HK-2 (cell line): Measurements from ENCODE around the gene JSRP1.

Experiments used
- DNase-seq: peaks from one replicate; pipeline ENCODE4 v3.0.0-alpha.2; 2018; ENCODE audit not compliant: unreplicated experiment

JSRP1 gene

DNA sequence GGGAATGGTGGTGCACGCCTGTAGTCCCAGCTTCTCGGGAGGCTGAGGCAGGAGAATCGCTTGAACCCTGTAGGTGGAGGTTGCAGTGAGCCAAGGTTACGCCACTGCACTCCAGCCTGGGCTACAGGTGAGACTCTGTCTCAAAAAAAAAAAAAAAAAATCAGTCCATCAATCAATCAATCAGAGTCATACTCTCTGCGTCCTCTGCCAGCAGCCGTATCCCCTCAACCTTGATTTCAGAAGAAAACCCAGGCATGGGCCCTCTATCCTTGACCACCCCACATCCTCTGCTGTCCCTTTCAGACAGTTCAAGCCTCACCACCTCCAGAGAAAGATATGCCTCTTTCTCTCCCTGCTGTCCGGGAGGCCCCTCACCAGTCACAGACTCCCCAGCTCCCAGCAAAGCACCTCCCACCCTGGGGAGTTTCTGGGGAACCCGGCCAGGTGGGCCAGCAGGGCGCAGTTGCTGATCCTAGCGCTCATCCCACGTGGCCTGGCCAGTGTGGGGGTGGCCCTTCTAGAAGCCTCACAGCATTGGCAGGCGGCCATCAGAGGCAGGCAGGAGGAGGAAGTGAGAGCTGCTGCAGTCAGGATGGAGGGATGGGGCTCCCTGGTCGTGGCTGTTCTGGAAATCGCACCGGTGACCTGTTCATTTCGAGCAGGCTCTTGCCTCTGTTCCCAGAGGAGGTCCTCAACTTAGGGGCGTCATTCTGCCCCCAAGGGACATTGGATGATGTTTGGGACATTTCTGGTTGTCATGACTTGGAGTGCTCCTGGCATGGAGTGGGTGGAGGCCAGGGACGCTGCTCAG, 10.2 kb upstream of the JSRP1 start:
- DNase-seq = no peak

DNA sequence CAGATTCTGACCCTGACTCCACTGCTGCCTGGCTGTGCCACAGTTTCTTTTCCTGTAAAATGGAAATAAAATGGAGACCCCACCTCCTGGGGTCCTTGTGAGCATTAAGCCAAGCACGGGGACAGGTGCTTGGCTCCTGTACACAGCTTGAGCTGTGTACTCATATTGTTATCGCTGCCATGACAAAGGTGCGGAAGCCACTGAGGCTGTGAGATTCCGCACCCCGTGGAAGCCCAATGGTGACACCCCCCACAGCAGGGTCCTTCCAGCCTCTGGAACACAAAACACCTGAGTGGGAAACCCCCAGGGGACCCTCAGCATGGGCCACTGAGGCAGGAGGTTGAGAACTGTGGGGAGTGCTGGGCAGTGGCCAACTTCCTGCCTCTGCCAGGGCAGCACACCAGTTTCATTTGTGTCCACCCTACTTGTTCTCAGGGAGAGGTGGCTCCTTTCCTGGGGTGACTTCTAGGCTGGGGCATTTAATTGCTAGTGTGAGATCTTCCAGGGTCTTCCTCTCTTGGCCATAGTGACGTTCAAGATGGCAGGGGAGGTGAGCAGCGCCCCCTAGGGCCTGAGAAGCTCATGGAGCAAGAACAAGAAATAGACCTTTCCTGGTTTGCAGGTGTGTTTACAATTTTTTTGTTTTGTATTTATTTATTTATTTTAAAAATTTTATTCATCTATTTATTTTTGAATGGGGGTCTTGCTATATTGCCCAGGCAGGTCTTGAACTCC, 5.4 kb upstream of the JSRP1 start:
- no peak for DNase-seq

DNA sequence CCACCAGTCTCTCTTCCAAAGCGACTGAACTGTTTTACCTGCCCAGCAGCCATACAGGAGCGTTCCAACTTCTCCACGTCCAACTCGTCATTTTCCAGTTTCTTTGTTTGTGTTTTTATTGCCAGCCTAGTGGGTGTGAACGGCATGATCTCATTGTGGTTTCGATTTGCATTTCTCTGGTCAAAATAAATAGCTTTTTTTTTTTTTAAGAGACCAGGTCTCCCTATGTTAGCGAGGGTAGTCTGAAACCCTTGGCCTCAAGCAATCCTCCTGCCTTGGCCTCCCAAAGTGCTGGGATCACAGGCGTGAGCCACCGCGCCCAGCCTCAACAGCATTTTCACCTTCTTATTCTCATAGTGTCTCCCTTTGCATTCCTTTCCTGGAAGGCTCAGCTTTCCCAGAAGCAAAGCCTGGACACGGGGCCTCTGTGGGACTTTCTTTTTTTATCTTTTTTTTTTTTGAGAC, 4.2 kb upstream of the JSRP1 start:
- DNase-seq = no peak

DNA sequence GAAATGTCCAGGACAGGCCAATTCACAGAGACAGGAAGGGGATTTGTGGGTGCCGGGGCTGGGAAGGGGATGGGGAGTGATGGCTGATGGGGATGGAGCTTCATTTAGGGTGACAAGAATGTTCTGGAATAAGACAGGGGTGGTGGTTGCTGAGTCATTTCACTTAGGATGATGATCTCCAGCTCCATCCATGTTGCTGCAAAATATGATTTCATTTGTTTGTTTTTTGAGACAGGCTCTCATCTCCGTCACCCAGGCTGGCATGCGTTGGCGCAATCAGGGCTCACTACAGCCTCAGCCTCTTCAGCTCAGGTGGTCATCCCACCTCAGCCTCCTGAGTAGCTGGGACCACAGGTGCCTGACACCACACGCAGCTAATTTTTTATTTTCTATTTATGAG, 3.1 kb upstream of the JSRP1 start:
- no peak for DNase-seq

DNA sequence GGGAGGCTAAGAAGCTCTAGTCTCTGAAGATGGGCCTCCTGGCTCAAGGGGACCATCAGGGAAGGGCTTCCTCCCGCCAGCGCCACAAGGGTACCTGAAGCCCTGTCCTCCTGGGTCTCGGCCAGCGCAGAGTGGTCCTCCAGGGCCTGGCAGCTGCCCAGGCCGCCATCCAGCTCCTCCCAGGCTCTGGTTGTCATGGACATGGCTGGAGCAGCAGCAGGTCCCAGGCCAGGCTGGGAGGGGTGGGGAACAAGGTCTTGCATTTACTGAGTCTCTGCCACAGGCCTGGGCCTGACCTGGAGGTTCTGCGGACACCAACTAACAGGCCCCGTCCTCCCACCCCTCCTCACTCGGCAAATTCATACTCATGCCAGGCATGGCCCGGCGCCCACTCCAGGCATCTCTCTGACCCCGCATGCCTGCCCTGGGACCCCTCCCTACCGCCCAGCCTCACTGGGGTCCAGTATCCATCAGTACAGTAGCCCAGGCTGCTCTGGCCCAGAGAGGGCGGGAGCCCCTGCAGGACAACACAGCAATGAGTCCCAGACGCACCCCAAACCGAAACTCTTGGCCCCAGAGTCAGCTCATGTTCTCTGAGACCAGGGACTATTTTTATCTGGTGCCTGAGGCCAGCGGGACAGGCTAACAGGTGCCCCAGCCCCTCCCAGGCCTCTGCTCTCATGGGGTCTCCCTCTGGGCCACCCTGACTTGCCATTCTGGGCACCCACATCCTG, 938 bp downstream of the JSRP1 start:
- no peak for DNase-seq

DNA sequence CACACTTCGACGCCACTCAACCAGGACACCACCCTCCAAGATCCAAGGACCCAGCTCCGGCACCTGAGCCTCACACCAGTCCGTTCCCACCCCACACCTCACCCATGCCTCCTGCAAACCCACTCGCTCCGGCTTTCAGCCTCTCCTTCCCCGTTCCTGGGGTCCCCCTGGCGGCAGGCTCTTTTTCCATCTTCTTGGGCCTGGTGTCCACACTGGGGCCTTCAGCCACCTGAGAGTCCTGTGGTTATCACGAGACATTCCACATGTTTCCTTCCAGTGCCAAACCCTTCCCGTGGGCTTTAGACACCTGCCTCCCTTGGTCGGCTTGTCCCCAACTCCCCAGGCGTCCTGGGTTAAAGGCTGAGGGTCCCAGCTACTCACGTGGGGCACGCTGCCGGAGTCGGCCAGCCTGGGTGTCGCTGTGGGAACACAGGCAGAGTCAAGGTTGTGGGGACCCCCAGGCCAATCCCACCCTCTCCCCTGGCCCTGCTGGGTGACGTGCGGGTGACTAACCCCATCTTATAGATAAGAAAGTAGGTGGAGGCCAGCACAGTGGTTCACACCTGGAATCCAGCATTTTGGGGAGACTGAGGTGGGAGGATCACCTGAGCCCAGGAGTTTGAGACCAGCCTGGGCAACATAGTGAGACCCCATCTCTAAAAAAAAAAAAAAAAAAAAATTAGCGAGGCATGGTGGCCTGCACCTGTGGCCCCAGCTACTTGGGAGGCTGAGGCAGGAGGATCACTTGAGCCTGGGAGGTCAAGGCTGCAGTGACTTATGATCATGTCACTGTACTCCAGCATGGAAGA, 1.9 kb downstream of the JSRP1 start:
- no peak for DNase-seq

DNA sequence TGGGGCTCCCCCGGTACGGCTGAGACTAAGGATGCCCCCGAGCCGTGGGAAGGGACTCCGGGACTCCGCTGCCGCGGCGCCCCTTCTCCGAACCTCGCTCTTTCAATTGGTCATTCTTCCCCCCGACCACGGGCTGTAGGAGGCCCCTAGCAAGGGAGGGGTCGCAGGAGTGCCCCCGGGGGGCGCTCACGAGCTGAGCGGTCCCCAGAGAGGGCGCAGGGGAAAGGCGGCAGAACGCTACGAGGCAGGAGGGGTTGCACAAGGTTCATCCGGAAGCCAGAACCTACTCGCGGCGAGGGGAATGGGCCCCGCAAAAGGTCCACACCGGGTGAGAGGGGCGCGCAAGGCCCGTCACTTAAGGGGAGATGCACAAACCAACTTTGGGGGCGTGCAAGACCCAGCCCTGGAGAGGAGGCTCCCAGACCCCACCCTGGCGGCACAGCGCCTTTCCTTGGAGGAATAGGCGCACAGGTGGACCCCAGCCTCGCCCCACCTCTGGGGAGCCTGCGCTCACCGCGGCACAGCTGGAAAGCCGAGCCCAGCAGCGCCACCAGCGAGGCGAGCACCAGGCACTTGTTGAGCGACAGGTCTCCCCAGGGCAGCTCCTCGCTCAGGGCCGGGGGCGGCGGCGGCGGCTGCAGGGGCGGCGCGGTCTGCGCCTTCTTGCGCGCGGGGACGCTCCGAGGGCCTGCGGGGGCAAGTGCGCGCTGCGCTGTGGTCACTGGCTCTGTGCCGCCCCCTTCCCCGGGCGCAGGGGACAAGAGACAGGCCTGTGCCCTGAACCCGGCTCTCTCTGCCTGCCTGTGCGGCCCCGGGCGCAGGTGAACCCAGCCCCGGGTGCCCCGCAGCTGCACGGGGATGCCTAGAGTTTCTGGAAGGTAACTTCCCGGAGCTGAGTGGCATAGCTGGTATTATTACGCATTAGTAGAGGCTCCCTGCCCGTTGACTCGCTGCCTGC, 2.8 kb downstream of the JSRP1 start:
- no peak for DNase-seq

DNA sequence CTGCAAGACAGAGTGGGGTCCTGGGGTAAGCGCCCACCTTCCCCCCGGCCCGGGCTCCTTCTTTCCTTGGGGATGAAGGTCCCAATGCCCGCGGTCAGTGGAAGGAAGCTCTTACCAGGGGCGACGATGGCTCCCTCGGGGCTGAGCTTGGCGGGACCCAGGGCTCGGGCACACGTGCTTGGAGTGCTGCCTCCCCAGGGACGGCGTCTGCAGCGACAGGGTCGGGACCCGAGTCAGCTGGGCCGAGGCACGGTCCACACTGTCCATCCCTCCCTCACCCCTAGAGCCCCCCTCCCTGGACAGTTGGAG, 3.5 kb downstream of the JSRP1 start:
- no peak for DNase-seq

DNA sequence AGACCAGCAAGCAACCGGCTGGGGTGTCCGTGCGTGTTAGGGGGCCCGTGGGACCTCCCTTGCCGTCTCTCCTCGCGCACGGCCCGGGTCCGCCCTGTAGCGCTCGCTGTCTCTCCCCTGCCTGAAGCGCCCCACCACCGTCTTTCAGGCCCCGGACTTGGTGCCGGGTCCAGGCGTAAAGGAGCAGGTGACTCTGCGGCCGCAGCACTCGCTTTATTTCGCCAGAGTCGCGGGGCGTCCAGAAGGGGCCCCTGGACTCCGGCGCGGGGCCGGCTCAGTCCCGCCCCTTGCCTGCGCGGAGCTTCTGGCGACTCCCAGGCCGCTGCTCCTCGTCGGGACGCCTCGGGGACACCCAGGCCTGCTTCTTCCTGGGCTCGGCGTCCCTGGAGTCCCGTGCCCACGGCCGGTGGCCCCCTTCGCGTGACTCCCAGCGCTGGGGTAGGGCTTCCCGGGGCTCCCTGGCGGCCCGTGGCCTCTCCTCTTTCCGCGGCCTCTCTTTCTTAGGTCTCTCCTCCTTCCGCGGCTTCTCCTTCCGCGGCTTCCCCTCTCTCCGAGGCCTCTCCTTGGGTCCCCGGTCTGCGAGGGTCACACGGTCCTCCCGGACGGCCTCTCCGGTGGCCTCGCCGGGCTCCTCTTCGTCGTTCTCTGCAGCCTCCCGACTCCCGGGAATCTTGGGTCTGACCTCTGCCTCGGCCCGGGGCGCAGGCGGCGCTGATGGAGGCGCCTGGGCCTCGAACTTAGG, 4.0 kb downstream of the JSRP1 start:
- no peak for DNase-seq

DNA sequence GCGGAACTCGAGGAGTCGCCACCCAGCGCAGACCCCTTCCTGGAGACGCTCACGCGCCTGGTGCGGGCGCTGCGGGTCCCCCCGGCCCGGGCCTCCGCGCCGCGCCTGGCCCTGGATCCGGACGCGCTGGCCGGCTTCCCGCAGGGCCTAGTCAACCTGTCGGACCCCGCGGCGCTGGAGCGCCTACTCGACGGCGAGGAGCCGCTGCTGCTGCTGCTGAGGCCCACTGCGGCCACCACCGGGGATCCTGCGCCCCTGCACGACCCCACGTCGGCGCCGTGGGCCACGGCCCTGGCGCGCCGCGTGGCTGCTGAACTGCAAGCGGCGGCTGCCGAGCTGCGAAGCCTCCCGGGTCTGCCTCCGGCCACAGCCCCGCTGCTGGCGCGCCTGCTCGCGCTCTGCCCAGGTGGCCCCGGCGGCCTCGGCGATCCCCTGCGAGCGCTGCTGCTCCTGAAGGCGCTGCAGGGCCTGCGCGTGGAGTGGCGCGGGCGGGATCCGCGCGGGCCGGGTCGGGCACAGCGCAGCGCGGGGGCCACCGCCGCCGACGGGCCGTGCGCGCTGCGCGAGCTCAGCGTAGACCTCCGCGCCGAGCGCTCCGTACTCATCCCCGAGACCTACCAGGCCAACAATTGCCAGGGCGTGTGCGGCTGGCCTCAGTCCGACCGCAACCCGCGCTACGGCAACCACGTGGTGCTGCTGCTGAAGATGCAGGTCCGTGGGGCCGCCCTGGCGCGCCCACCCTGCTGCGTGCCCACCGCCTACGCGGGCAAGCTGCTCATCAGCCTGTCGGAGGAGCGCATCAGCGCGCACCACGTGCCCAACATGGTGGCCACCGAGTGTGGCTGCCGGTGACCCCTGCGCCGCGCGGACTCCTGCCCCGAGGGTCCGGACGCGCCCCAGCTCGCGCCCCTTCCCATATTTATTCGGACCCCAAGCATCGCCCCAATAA, 4.8 kb downstream of the JSRP1 start:
- no peak for DNase-seq

DNA sequence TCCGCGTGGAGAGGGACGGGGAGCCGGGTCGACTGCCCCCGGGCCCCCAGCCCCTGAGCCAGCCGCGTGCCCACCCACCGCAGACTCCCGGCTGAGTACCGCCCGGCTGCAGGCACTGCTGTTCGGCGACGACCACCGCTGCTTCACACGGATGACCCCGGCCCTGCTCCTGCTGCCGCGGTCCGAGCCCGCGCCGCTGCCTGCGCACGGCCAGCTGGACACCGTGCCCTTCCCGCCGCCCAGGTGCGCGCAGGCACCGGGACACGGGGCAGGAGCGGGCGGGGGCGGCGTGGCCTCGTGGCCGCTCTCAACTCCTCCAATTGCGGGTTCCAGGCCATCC, 5.5 kb downstream of the JSRP1 start:
- no peak for DNase-seq

DNA sequence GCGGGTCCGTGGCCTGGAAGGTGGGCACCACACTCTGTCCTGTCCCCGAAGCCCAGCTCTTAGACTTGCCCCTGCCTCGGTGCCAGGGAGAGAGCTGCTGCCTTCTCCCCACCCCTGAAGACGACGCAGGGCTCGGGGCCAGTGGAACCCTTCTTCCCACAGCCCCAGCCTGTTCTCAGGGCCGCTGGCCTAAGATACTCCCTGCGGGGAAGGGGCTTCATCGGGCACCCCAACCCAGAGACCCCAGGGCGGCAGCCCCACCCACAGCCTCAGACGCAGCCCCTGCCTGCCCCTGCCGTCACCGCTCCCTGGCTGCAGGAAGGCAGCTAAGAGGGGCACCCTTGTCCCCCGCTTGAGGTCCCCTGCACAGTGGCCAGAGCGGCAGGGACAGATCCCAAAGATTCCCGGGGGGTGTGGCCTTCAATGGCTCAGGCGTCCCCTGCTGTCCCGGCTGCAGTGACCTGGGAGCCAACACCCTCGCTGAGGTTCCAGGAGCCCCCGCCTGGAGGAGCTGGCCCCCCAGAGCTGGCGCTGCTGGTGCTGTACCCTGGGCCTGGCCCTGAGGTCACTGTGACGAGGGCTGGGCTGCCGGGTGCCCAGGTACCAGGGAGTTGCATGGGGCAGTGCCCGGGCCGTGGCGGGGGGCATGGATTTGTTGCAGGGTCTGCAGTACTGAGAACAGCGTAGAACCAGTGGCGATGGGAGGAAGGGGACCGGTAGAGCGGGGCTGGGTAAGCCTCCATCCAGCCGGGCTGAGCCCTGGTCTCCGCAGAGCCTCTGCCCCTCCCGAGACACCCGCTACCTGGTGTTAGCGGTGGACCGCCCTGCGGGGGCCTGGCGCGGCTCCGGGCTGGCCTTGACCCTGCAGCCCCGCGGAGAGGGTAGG, 6.1 kb downstream of the JSRP1 start:
- DNase-seq = no peak

DNA sequence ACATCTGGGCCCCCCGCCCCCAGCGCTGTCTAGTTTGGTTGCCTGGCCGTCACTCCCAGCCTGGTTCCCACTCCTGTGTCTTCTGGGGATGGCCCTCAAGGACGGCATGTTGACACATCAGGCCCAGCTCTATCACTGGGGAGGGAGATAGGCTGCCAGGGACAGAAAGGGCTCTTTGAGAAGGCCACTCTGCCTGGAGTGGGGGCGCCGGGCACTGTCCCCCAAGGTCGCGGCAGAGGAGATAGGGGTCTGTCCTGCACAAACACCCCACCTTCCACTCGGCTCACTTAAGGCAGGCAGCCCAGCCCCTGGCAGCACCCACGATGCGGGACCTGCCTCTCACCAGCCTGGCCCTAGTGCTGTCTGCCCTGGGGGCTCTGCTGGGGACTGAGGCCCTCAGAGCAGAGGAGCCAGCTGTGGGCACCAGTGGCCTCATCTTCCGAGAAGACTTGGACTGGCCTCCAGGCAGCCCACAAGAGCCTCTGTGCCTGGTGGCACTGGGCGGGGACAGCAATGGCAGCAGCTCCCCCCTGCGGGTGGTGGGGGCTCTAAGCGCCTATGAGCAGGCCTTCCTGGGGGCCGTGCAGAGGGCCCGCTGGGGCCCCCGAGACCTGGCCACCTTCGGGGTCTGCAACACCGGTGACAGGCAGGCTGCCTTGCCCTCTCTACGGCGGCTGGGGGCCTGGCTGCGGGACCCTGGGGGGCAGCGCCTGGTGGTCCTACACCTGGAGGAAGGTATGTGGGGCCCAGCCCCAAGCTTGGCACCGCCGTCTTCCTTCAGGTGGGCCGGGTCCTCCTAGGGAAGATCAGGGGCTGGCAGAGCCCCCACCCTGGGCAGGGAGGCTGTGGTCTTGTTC, 7.0 kb downstream of the JSRP1 start, which contains the start of gene AMH:
Gene AMH, plus strand, starts transcription at position 314 of the 857 bp plus-strand sequence. Its CDS starts 10 bp downstream, at position 324.
- DNase-seq = no peak

DNA sequence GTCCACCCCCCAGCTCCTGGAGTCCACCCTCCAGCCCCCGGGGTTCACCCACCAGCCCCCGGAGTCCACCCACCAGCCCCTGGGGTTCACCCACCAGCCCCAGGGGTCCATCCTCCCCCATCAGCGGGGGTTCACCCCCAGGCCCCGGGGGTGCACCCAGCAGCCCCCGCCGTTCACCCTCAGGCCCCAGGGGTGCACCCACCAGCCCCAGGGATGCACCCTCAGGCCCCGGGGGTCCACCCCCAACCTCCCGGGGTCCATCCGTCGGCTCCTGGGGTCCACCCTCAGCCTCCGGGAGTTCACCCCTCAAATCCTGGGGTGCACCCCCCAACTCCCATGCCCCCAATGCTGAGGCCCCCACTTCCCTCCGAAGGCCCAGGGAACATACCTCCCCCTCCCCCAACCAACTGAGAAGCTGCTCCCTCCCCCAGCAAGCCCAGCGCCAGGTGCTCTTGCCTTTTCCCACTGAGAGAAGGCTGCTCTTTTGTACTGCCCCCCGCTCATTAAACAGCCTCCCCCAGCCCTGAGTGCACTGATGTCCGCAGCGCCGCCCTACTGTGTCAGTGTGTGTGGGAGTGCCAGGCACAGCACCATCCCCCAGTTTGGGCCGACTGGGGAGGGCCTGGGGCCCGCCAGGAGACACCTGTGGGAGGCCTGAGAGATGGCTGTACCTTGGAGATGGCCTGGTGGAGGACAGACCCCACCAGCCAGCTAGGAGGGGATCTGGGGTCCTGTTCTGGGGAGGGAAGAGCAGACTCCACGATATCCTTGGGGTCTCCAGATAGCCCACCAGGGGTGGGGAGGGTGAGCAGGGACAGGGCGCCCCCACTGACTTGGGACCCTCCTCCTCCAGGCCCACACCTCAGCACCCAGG, 7.8 kb downstream of the JSRP1 start:
- DNase-seq = no peak

DNA sequence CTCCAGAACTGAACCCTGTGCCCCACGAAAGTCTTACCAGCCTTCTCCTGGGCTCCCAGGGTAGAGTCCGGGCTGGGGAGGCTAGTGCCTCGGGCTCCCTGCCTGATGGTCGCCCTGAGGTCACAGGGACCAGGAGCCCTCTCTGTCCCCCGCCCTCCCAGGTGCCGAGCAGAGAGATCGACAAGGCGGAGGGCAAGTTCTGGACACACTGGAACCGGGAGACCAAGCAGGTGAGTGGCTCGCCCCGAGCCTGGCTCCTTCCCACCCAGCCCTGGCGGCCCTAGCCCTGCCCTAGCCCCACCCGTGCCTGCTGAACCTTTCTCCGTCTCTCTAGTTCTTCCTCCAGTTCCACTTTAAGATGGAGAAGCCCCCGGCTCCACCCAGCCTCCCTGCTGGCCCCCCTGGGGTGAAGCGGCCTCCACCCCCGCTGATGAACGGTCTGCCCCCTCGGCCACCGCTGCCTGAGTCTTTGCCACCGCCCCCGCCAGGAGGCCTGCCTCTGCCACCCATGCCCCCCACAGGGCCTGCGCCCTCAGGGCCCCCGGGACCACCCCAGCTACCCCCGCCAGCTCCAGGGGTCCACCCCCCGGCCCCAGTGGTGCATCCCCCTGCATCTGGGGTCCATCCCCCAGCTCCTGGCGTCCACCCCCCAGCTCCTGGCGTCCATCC, 8.7 kb downstream of the JSRP1 start:
- no peak for DNase-seq
